IgD-negative memory B cell (primary cell): ENCODE data around the gene PEX5L. TPM values are rescaled to one million over a fixed set of nuclear protein-coding genes. Genes with fewer than 3 reads are reported as not detected.

ENCODE experiments used
- H3K27ac Mint-ChIP-seq, 3 donors: one replicate each; pipeline ENCODE4 v1.8.0; 2020 to 2022; ENCODE audit warnings: mild to moderate bottlenecking in 3 of 3, mixed read lengths in 3 of 3, moderate library complexity in 1 of 3
- H3K27me3 Mint-ChIP-seq: one replicate; pipeline ENCODE4 v1.8.0; 2021; ENCODE audit warnings: mixed read lengths
- H3K36me3 Mint-ChIP-seq: one replicate; pipeline ENCODE4 v1.8.0; 2020; ENCODE audit warnings: mild to moderate bottlenecking, mixed read lengths
- H3K4me1 Mint-ChIP-seq, 3 donors: one replicate each; pipeline ENCODE4 v1.8.0; 2020 to 2022; ENCODE audit warnings: mixed read lengths in 3 of 3, mild to moderate bottlenecking in 1 of 3
- H3K4me3 Mint-ChIP-seq, 4 donors: one replicate each; pipeline ENCODE4 v1.8.0; 2020 to 2022; ENCODE audit warnings: mild to moderate bottlenecking in 4 of 4, mixed read lengths in 4 of 4, moderate library complexity in 3 of 4
- H3K9me3 Mint-ChIP-seq, 3 donors: one replicate each; pipeline ENCODE4 v1.8.0; 2020 to 2021; ENCODE audit warnings: mixed read lengths in 3 of 3, mild to moderate bottlenecking in 1 of 3
- polyA plus RNA-seq: library from polyadenylated mRNA; unstranded; fragments of 300-500 nt; fragmentation: Illumina TruSeq; gene quantifications from one replicate; pipeline ENCODE4 v1.2.3, GENCODE V29; 2021

PEX5L gene
- polyA plus RNA-seq, 1 donor from 2014 or later, result not detected

DNA sequence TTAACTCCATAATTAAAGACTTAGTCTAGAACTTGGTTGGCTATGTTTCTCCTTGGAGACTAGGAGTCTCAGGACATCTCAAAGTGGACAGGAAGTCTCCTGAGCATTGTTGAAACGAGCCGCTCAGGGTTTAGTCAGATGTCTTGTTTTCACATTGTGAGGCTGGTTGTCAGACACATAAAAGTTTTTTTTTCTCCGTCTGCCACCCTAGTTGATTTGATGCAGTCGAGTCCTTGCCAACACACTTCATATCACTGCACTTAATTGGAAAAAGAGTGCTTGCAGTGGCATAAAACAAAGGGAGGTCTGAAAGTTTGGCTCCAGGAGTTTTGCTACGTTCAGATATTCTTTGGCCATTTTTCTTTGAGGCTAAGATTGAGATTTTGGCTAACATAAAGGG is 291.0 kb downstream of the PEX5L start:
- Mint-ChIP-seq H3K4me3 (no peak overlapping the region), H3K27me3 (no peaks in the 10 kb centered on the region), H3K9me3 (no peaks in the 10 kb centered on the region), H3K36me3 (peaks cover 9% of the 10 kb centered on the region), H3K4me1 (no peaks in the 10 kb centered on the region), H3K27ac (no peak overlapping the region)

GRCh38 chr3:179745079-179745478 is 291.7 kb downstream of the PEX5L start:
- Mint-ChIP-seq H3K27ac (no peak overlapping the region), H3K36me3 (peaks cover 9% of the 10 kb centered on the region), H3K27me3 (no peaks in the 10 kb centered on the region), H3K4me1 (no peaks in the 10 kb centered on the region), H3K9me3 (no peaks in the 10 kb centered on the region), H3K4me3 (no peak overlapping the region)
